AG04450 (cell line): ENCODE results near the gene CNTNAP2. TPM values are rescaled to one million over a fixed set of nuclear protein-coding genes. Genes with fewer than 3 reads are reported as not detected.

ENCODE experiments used
- CTCF ChIA-PET: fragments of 300-600, 350-600 bp; formaldehyde crosslinking; extraction: SDS; loops from one replicate; lab custom pipeline; 2022; ENCODE audit warnings: antibody characterized with exemption, inconsistent platforms; lab: Charles Lee
- POLR2A ChIA-PET: fragments of 350-600 bp; formaldehyde crosslinking; extraction: SDS; loops from one replicate; lab custom pipeline; 2021; ENCODE audit warnings: antibody characterized with exemption, inconsistent platforms; lab: Yijun Ruan, JAX
- DNase-seq: peaks from one replicate; pipeline ENCODE4 v3.0.0-alpha.2; 2011; ENCODE audit warnings: low read depth, low spot score
- H3K27ac ChIP-seq: one replicate; pipeline ENCODE4 v1.5.1; 2012; ENCODE audit warnings: low read depth, low read length, control low read depth
- H3K27me3 ChIP-seq: one replicate; pipeline ENCODE4 v1.6.0; 2012; ENCODE audit warnings: low read length; ENCODE audit not compliant: control insufficient read depth, insufficient read depth
- H3K4me3 ChIP-seq: 2 replicates; pipeline ENCODE4 v1.5.1; 2011; ENCODE audit warnings: mild to moderate bottlenecking, low read depth, low read length, control low read depth
- H3K9me3 ChIP-seq: 2 replicates; pipeline ENCODE4 v1.5.1; 2012; ENCODE audit warnings: low read length; ENCODE audit not compliant: control insufficient read depth, insufficient read depth
- polyA plus RNA-seq: library from polyadenylated mRNA; depleted of rRNA; stranded (reverse); fragments of >200 nt; gene quantifications from 2 replicates; pipeline ENCODE4 v1.2.3, GENCODE V29; 2011
- TF ChIP-seq, protein P1 (sequence below): IDR thresholded peaks from 2 replicates; pipeline ENCODE4 v1.5.1; 2011; ENCODE audit warnings: low read depth, low read length, control low read depth, inconsistent platforms

Gene CNTNAP2
- polyA plus RNA-seq, 1 experiment, result not detected

DNA sequence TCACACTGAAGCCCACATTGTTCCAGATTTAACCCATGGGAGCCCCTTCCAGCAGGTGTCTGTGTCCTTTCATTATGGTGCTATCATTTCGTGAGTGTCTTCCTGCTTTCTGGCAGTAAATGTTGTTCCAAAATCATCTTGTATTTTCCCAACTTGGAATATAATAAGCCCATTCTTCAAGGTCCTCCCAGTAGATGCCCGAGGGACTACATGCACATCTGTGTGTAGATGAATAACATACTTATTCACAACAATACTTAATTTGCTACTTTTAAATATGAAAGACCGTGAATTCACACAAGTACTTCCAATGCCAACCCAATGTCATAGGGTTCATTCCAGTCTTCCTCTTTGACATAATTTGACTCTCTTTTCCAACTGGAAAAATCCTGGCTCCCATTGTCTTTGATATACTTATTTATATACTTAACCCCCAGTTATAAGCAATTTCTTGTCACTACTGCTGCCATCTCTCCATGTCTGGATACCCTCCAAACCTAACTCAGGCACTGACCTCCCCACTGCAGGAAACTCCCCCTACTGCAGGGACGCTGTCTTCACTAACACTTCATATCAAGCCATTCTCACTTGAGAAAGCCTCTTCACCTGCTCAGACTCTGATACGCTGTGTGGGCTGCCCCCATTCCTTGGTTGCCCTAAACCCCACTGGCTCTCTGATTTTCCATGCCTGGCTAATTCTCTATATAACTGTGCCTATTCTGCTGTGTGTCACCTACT, 1119.2 kb downstream of the CNTNAP2 start:
- no peak overlapping the region for H3K4me3 ChIP-seq
- ChIA-PET POLR2A (no interaction called here), CTCF (no interaction called here)

DNA sequence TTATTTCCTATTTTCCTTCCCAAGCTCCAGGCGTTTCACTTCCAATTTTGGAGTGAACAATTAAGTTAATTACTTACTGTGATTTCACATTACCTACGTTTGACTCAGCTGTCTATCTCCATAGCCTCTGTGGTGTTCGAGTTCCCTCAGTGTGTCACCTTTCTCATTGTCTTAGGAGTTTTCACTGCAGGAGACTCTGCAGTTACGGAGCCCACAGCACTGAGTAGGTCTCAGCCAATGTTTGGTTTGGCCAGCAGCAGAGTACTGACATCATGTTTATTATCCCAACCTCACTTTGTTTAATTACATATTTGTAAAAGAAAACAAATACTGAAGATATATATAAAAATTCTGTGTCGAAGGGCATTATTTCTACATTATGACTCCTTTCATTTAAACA, 1123.9 kb downstream of the CNTNAP2 start:
- ChIA-PET CTCF (no interaction called here), POLR2A (no interaction called here)
- Histone ChIP-seq H3K27ac (no peak overlapping the region), H3K4me3 (no peak overlapping the region), H3K9me3 (peaks cover 7% of the 10 kb centered on the region; the same call in 1 of the 2 replicates), H3K27me3 (no peaks in the 10 kb centered on the region)
- TF ChIP-seq, protein P1, sequence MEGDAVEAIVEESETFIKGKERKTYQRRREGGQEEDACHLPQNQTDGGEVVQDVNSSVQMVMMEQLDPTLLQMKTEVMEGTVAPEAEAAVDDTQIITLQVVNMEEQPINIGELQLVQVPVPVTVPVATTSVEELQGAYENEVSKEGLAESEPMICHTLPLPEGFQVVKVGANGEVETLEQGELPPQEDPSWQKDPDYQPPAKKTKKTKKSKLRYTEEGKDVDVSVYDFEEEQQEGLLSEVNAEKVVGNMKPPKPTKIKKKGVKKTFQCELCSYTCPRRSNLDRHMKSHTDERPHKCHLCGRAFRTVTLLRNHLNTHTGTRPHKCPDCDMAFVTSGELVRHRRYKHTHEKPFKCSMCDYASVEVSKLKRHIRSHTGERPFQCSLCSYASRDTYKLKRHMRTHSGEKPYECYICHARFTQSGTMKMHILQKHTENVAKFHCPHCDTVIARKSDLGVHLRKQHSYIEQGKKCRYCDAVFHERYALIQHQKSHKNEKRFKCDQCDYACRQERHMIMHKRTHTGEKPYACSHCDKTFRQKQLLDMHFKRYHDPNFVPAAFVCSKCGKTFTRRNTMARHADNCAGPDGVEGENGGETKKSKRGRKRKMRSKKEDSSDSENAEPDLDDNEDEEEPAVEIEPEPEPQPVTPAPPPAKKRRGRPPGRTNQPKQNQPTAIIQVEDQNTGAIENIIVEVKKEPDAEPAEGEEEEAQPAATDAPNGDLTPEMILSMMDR, result no peak
- no peak for DNase-seq

More for the DNA sequence above, 1119.2 kb downstream of the CNTNAP2 start:
- no peak for DNase-seq
- H3K9me3 ChIP-seq, result peaks cover 7% of the 10 kb centered on the region; the same call in 1 of the 2 replicates
- no peak overlapping the region for H3K27ac ChIP-seq
- TF ChIP-seq, protein P1, result no peak
- H3K27me3 ChIP-seq, result no peaks in the 10 kb centered on the region

DNA sequence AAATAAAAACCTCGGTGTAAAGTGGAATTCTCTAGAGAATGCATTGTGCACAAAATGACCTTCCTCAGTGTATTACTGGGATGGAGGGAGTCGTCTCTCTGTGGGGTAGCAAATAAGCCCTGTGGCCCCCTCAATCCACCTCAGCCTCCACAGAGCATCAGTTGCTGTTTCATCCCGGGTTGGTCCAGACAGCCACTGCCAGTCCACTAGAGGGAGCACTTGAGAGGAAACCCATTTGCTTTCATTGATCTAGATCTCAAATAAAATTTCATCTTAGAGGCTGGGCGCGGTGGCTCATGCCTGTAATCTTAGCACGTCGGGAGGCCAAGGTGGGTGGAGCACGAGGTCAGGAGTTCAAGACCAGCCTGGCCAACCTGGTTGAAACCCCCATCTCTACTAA, 1128.7 kb downstream of the CNTNAP2 start:
- Histone ChIP-seq H3K9me3 (no peaks in the 10 kb centered on the region; the same call in 1 of the 2 replicates), H3K4me3 (no peak overlapping the region), H3K27ac (no peak overlapping the region), H3K27me3 (no peaks in the 10 kb centered on the region)
- TF ChIP-seq, protein P1, result peak; percentile 76
- ChIA-PET POLR2A (no interaction called here), CTCF (interaction anchor here (1.0 to 1.4 kb wide), 2 partner anchors 897 to 996 kb away, joined by 3 to 4 read pairs; no protein-coding TSS in a partner anchor)
- DNase-seq, result peak; percentile 1

DNA sequence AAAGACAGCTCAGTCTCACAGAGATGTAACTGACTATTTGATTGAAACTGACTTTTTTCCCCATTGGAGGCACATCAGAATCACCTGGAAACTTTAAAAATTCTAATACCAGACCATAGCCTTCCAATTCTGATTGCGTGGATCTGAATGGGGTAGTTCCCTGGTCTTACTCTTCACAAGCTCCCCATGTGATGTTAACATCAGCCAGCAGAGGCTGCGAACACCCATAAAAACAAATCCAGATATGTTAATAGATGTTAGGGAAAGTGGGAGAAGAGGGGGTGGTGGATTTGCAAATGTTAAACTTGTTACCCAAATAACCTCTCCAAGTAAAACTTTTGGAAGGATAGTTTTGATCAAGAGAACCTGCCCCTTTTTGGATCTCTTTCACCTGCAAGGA, 1133.4 kb downstream of the CNTNAP2 start:
- DNase-seq, result no peak
- Histone ChIP-seq H3K27ac (no peak overlapping the region), H3K9me3 (no peaks in the 10 kb centered on the region; the same call in 1 of the 2 replicates), H3K27me3 (no peaks in the 10 kb centered on the region), H3K4me3 (no peak overlapping the region)
- TF ChIP-seq, protein P1, result 0 out of 2 replicates have a peak, but pooled peaks have one; percentile 4
- ChIA-PET POLR2A (no interaction called here), CTCF (no interaction called here)

DNA sequence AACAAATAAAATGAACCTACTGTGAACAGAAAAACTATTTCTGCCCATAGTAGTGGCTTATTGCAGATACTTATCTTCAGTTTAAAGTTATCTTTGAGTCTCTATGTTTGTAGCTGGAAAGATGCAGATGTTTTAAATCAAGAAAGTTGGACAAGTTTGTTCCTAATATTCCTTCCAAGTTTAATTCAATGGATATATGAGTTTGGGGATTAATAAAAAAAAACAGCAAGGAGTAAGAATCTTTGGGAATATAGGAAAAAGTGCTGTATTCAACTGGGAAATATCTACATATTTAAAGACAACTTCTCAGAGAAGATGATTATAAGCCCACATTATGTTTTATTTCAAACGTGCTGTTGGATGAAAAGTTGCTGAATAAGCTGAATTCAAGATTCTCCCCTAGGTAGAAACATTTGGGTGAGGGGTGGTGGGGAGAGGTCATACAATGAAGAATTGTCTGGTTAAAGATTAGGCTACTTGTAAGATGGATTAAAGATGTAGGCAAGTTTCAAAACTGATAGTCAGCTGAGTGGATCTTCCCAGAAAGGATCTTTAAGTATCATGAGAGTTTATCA, 1135.2 kb downstream of the CNTNAP2 start:
- ChIA-PET CTCF (no interaction called here), POLR2A (no interaction called here)
- TF ChIP-seq, protein P1, result no peak
- no peaks in the 10 kb centered on the region for H3K27me3 ChIP-seq
- no peak overlapping the region for H3K4me3 ChIP-seq
- no peak for DNase-seq
- H3K9me3 ChIP-seq, result no peaks in the 10 kb centered on the region
- no peak overlapping the region for H3K27ac ChIP-seq
